Endodermal cell (in vitro differentiated cells): ENCODE data around the gene MGAT4A. TPM values are rescaled to one million over a fixed set of nuclear protein-coding genes. Genes with fewer than 3 reads are reported as not detected.

Source experiments
- DNase-seq: peaks from one replicate; pipeline ENCODE4 v3.0.0-alpha.2; 2017
- H3K27ac ChIP-seq: 2 replicates; pipeline ENCODE4 v1.5.1; 2013; ENCODE audit warnings: mild to moderate bottlenecking, low read depth, low read length, moderate library complexity
- H3K27me3 ChIP-seq: 2 replicates; pipeline ENCODE4 v1.6.1; 2013; ENCODE audit warnings: mild to moderate bottlenecking, low read length, moderate library complexity; ENCODE audit not compliant: insufficient read depth, control insufficient read depth, poor library complexity, severe bottlenecking
- H3K36me3 ChIP-seq: 2 replicates; pipeline ENCODE4 v1.7.0; 2013; ENCODE audit warnings: mild to moderate bottlenecking, low read length, moderate library complexity; ENCODE audit not compliant: control insufficient read depth, insufficient read depth
- H3K4me1 ChIP-seq: one replicate; pipeline ENCODE4 v1.7.0; 2013; ENCODE audit warnings: low read length; ENCODE audit not compliant: control insufficient read depth, insufficient read depth
- H3K4me3 ChIP-seq: 2 replicates; pipeline ENCODE4 v1.5.1; 2013; ENCODE audit warnings: mild to moderate bottlenecking, low read length, moderate library complexity
- H3K9ac ChIP-seq: 2 replicates; pipeline ENCODE4 v1.6.1; 2013; ENCODE audit warnings: mild to moderate bottlenecking, low read length, moderate library complexity; ENCODE audit not compliant: poor library complexity, severe bottlenecking; ENCODE audit errors: extremely low read depth
- H3K9me3 ChIP-seq: 2 replicates; pipeline ENCODE4 v1.6.1; 2013; ENCODE audit warnings: mild to moderate bottlenecking, low read length, moderate library complexity; ENCODE audit not compliant: control insufficient read depth
- H3K27ac Mint-ChIP-seq: 2 replicates; pipeline ENCODE4 v1.8.0; 2020; ENCODE audit warnings: mixed read lengths
- H3K27me3 Mint-ChIP-seq: 2 replicates; pipeline ENCODE4 v1.8.0; 2021; ENCODE audit warnings: mild to moderate bottlenecking, mixed read lengths; ENCODE audit not compliant: insufficient read depth
- H3K36me3 Mint-ChIP-seq: 2 replicates; pipeline ENCODE4 v1.8.0; 2020; ENCODE audit warnings: low read depth, mixed read lengths
- H3K4me1 Mint-ChIP-seq: 2 replicates; pipeline ENCODE4 v1.8.0; 2020; ENCODE audit warnings: mixed read lengths
- H3K4me3 Mint-ChIP-seq: 2 replicates; pipeline ENCODE4 v1.8.0; 2020; ENCODE audit warnings: mild to moderate bottlenecking, moderate library complexity, mixed read lengths
- H3K9me3 Mint-ChIP-seq: 2 replicates; pipeline ENCODE4 v1.8.0; 2020; ENCODE audit warnings: mild to moderate bottlenecking, mixed read lengths
- CTCF ChIP-seq: fragments of 200-600 bp; sonication (generic); conservative IDR thresholded peaks from 2 replicates; pipeline ENCODE4 v1.5.0; 2021; ENCODE audit warnings: antibody characterized with exemption, mild to moderate bottlenecking
- WGBS, 2 experiments: methylation state at CpG; one replicate each; pipeline versions ENCODE4 v1.1.5 to v1.1.7; 2013; ENCODE audit warnings: missing lambda C conversion rate in 2 of 2, mixed read lengths in 1 of 2; ENCODE audit not compliant: insufficient coverage in 1 of 2, insufficient read length in 1 of 2; 5-methylcytosine and 5-hydroxymethylcytosine counted together
- total RNA-seq, 2 donors: library from RNA; stranded (reverse); fragmentation: NEBNext Ultra II Directional in 1 of 2; extraction: Animal tissue kit (Norgen Biotek cat#: 25700) in 1 of 2; gene quantifications; 2 replicates in 1 of 2; 3 replicates in 1 of 2; pipeline ENCODE4 v1.2.1, GENCODE V29; 2021

Gene MGAT4A
- total RNA-seq, 2 donors from 2014 or later = 8.2 to 11.1 TPM

DNA sequence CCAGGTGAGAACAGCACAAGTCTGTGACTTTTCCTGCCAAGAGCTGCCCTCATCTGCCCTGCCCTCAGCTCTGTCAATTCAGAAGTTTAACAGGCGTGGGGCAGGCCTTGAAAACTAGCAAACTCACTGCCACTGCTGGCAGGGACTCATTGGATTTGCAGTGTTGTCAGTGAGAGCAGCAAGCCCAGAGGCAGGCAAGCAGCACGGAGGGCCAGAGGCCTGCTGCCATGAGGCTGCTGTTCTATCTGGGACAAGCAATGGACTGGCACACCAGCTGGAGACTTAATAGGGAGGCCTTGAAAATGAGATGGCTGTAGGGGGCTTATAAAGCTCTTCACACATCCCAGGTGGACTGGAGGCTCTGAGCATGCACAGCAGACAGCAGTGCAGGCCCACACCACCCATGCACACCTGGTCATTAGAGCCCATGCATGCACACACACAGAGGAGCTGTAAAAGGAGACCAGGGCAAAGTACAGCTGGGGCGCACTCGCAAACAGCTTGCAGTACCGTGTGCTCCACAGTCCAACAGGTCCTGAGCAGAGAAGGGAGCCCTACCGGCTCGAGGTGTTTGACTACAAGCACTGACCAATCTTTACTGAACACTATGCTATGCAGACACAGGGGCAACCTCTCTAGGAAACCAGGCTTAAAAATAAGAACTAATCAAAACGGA, 28.7 kb downstream of the MGAT4A start:
- Histone ChIP-seq H3K27me3 (no peaks in the 10 kb centered on the region), H3K4me1 (no peaks in the 10 kb centered on the region), H3K9ac (no peak overlapping the region), H3K9me3 (no peaks in the 10 kb centered on the region), H3K27ac (no peak overlapping the region), H3K4me3 (no peak overlapping the region), H3K36me3 (no peaks in the 10 kb centered on the region)
- no peak for TF ChIP-seq CTCF
- Mint-ChIP-seq H3K9me3 (no peaks in the 10 kb centered on the region), H3K27me3 (peaks cover 2% of the 10 kb centered on the region), H3K4me1 (peaks cover 5% of the 10 kb centered on the region), H3K36me3 (no peaks in the 10 kb centered on the region), H3K27ac (no peak overlapping the region), H3K4me3 (no peak overlapping the region)
- WGBS, 2 experiments = 85 to 92% methylated on average over 7 to 8 of the region's 8 CpGs
- no peak for DNase-seq

DNA sequence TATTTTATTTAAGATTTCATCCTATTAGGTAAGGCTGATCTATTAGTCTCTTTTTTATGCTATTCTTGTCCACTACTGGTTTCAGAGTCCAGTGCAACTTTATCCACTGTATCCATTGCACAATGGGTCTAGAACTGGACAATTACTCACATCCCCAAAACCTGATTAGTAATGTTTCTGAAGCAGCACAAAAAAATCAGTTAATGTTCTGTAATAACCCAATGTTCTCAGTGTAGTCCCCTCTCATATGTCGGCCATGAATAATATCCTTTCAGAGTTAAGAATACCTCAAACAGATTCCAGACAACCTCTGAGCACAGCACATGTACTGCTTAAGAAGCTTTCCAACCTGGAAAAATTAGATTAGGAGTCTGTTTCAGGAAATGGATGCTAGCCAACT, 29.7 kb downstream of the MGAT4A start:
- Mint-ChIP-seq H3K4me1 (peaks cover 5% of the 10 kb centered on the region), H3K27ac (no peak overlapping the region), H3K9me3 (no peaks in the 10 kb centered on the region), H3K27me3 (peaks cover 2% of the 10 kb centered on the region), H3K36me3 (no peaks in the 10 kb centered on the region), H3K4me3 (no peak overlapping the region)
- WGBS, 2 experiments = 80 to 88% methylated on average over 1 of the region's 1 CpG
- H3K4me3 ChIP-seq = no peak overlapping the region
- TF ChIP-seq CTCF = no peak
- no peak for DNase-seq
- H3K36me3 ChIP-seq = no peaks in the 10 kb centered on the region
- no peak overlapping the region for H3K27ac ChIP-seq
- no peaks in the 10 kb centered on the region for H3K4me1 ChIP-seq
- H3K9ac ChIP-seq = no peak overlapping the region
- H3K27me3 ChIP-seq = no peaks in the 10 kb centered on the region
- no peaks in the 10 kb centered on the region for H3K9me3 ChIP-seq

DNA sequence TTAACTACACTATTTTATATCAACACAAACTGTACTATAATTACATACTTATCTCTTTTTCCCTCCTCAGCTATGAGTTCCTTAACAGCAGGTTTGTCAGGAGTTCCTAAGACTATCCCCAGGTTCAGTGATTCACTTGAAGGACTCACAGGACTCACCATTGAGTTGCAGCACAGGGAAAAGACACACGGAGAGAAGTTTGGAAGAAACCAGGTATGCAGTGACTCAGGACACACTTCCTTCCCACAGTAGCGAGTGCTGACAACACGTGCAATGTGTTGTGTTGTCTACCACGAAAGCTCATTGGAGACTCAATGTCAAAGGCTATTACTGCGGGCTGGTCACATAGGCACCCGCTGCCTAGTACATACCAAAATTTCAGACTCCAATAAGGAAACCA, 32.0 kb downstream of the MGAT4A start:
- H3K4me1 Mint-ChIP-seq = no peaks in the 10 kb centered on the region
- H3K9me3 ChIP-seq = no peaks in the 10 kb centered on the region
- no peak for DNase-seq
- H3K27me3 Mint-ChIP-seq = peaks cover 2% of the 10 kb centered on the region
- H3K4me3 ChIP-seq = no peak overlapping the region
- no peak overlapping the region for H3K27ac Mint-ChIP-seq
- 91 to 94% methylated on average over 6 of the region's 6 CpGs for WGBS, 2 experiments
- no peaks in the 10 kb centered on the region for H3K36me3 Mint-ChIP-seq
- no peaks in the 10 kb centered on the region for H3K27me3 ChIP-seq
- no peak overlapping the region for H3K9ac ChIP-seq
- H3K4me1 ChIP-seq = no peaks in the 10 kb centered on the region
- no peaks in the 10 kb centered on the region for H3K9me3 Mint-ChIP-seq
- TF ChIP-seq CTCF = no peak
- H3K36me3 ChIP-seq = no peaks in the 10 kb centered on the region
- no peak overlapping the region for H3K4me3 Mint-ChIP-seq
- H3K27ac ChIP-seq = no peak overlapping the region
